Measurements from ENCODE around the gene ATP8B3.

- no peak for TF ChIP-seq CTCF (IDR thresholded peaks at IDR 0.05 in 4 of 5, conservative IDR thresholded peaks at IDR 0.05 in 1 of 5)
- no peak for TF ChIP-seq POLR2A (IDR thresholded peaks at IDR 0.05)
These were observed 7.2 kb downstream of the ATP8B3 start for GRCh38 chr19:1804858-1805257.
